Endodermal cell (in vitro differentiated cells): Measurements from ENCODE around the gene TAGLN2. TPM values are rescaled to one million over a fixed set of nuclear protein-coding genes. Genes with fewer than 3 reads are reported as not detected.

Experiments
- DNase-seq: peaks from one replicate; pipeline ENCODE4 v3.0.0-alpha.2; 2017
- H3K27ac ChIP-seq: 2 replicates; pipeline ENCODE4 v1.5.1; 2013; ENCODE audit warnings: mild to moderate bottlenecking, low read depth, low read length, moderate library complexity
- H3K27me3 ChIP-seq: 2 replicates; pipeline ENCODE4 v1.6.1; 2013; ENCODE audit warnings: mild to moderate bottlenecking, low read length, moderate library complexity; ENCODE audit not compliant: insufficient read depth, control insufficient read depth, poor library complexity, severe bottlenecking
- H3K36me3 ChIP-seq: 2 replicates; pipeline ENCODE4 v1.7.0; 2013; ENCODE audit warnings: mild to moderate bottlenecking, low read length, moderate library complexity; ENCODE audit not compliant: control insufficient read depth, insufficient read depth
- H3K4me1 ChIP-seq: one replicate; pipeline ENCODE4 v1.7.0; 2013; ENCODE audit warnings: low read length; ENCODE audit not compliant: control insufficient read depth, insufficient read depth
- H3K4me3 ChIP-seq: 2 replicates; pipeline ENCODE4 v1.5.1; 2013; ENCODE audit warnings: mild to moderate bottlenecking, low read length, moderate library complexity
- H3K9ac ChIP-seq: 2 replicates; pipeline ENCODE4 v1.6.1; 2013; ENCODE audit warnings: mild to moderate bottlenecking, low read length, moderate library complexity; ENCODE audit not compliant: poor library complexity, severe bottlenecking; ENCODE audit errors: extremely low read depth
- H3K9me3 ChIP-seq: 2 replicates; pipeline ENCODE4 v1.6.1; 2013; ENCODE audit warnings: mild to moderate bottlenecking, low read length, moderate library complexity; ENCODE audit not compliant: control insufficient read depth
- H3K27ac Mint-ChIP-seq: 2 replicates; pipeline ENCODE4 v1.8.0; 2020; ENCODE audit warnings: mixed read lengths
- H3K27me3 Mint-ChIP-seq: 2 replicates; pipeline ENCODE4 v1.8.0; 2021; ENCODE audit warnings: mild to moderate bottlenecking, mixed read lengths; ENCODE audit not compliant: insufficient read depth
- H3K36me3 Mint-ChIP-seq: 2 replicates; pipeline ENCODE4 v1.8.0; 2020; ENCODE audit warnings: low read depth, mixed read lengths
- H3K4me1 Mint-ChIP-seq: 2 replicates; pipeline ENCODE4 v1.8.0; 2020; ENCODE audit warnings: mixed read lengths
- H3K4me3 Mint-ChIP-seq: 2 replicates; pipeline ENCODE4 v1.8.0; 2020; ENCODE audit warnings: mild to moderate bottlenecking, moderate library complexity, mixed read lengths
- H3K9me3 Mint-ChIP-seq: 2 replicates; pipeline ENCODE4 v1.8.0; 2020; ENCODE audit warnings: mild to moderate bottlenecking, mixed read lengths
- CTCF ChIP-seq: fragments of 200-600 bp; sonication (generic); conservative IDR thresholded peaks from 2 replicates; pipeline ENCODE4 v1.5.0; 2021; ENCODE audit warnings: antibody characterized with exemption, mild to moderate bottlenecking
- WGBS, 2 experiments: methylation state at CpG; one replicate each; pipeline versions ENCODE4 v1.1.5 to v1.1.7; 2013; ENCODE audit warnings: missing lambda C conversion rate in 2 of 2, mixed read lengths in 1 of 2; ENCODE audit not compliant: insufficient coverage in 1 of 2, insufficient read length in 1 of 2; 5-methylcytosine and 5-hydroxymethylcytosine counted together
- microRNA-seq: library from miRNA; unstranded; fragments of <30 nt; microRNA quantifications from one replicate; pipeline ENCODE4 v1.2.0, GENCODE V29; 2020; ENCODE audit warnings: borderline microRNAs expressed
- total RNA-seq, 2 donors: library from RNA; stranded (reverse); fragmentation: NEBNext Ultra II Directional in 1 of 2; extraction: Animal tissue kit (Norgen Biotek cat#: 25700) in 1 of 2; gene quantifications; 2 replicates in 1 of 2; 3 replicates in 1 of 2; pipeline ENCODE4 v1.2.1, GENCODE V29; 2021

The TAGLN2 gene
- total RNA-seq, 2 donors from 2014 or later = 136 to 221 TPM

GRCh38 chr1:159869607-159870006 lies 55.7 kb downstream of the TAGLN2 start:
- Mint-ChIP-seq H3K4me3 (no peak overlapping the region), H3K27ac (peak overlapping the region; percentile 4), H3K27me3 (peaks cover 22% of the 10 kb centered on the region), H3K36me3 (no peaks in the 10 kb centered on the region), H3K9me3 (no peaks in the 10 kb centered on the region), H3K4me1 (peaks cover 24% of the 10 kb centered on the region)
- DNase-seq = no peak
- Histone ChIP-seq H3K4me1 (peaks cover 11% of the 10 kb centered on the region), H3K9me3 (no peaks in the 10 kb centered on the region), H3K27ac (no peak overlapping the region), H3K4me3 (no peak overlapping the region), H3K9ac (no peak overlapping the region), H3K27me3 (no peaks in the 10 kb centered on the region), H3K36me3 (no peaks in the 10 kb centered on the region)
- no CpG with 5 or more reads among the region's 1 CpG for WGBS, 2 experiments
- no peak for TF ChIP-seq CTCF

- TF ChIP-seq CTCF = no peak
- Histone ChIP-seq H3K27ac (no peak overlapping the region), H3K9me3 (no peaks in the 10 kb centered on the region), H3K4me3 (no peak overlapping the region), H3K27me3 (peaks cover 2% of the 10 kb centered on the region), H3K36me3 (no peaks in the 10 kb centered on the region), H3K9ac (no peak overlapping the region), H3K4me1 (peaks cover 11% of the 10 kb centered on the region)
- WGBS, 2 experiments = 50 to 75% methylated on average over 1 to 4 of the region's 4 CpGs
- DNase-seq = peak; percentile 60
- Mint-ChIP-seq H3K27ac (peak overlapping the region; percentile 45), H3K4me3 (no peak overlapping the region), H3K36me3 (no peaks in the 10 kb centered on the region), H3K9me3 (no peaks in the 10 kb centered on the region), H3K27me3 (peaks cover 23% of the 10 kb centered on the region), H3K4me1 (peaks cover 24% of the 10 kb centered on the region)
Observed at GRCh38 chr1:159869173-159869572, 56.1 kb downstream of the TAGLN2 start.

- no peak overlapping the region for H3K27ac ChIP-seq
- peaks cover 25% of the 10 kb centered on the region for H3K27me3 Mint-ChIP-seq
- H3K36me3 Mint-ChIP-seq = no peaks in the 10 kb centered on the region
- H3K27ac Mint-ChIP-seq = peak overlapping the region; percentile 45
- peaks cover 4% of the 10 kb centered on the region for H3K27me3 ChIP-seq
- no peak for DNase-seq
- H3K4me1 ChIP-seq = peaks cover 11% of the 10 kb centered on the region
- no peak overlapping the region for H3K4me3 Mint-ChIP-seq
- H3K4me3 ChIP-seq = no peak overlapping the region
- H3K36me3 ChIP-seq = no peaks in the 10 kb centered on the region
- WGBS, 2 experiments = 69 to 91% methylated on average over 3 of the region's 3 CpGs
- no peak overlapping the region for H3K9ac ChIP-seq
- H3K4me1 Mint-ChIP-seq = peaks cover 24% of the 10 kb centered on the region
- no peaks in the 10 kb centered on the region for H3K9me3 ChIP-seq
- H3K9me3 Mint-ChIP-seq = no peaks in the 10 kb centered on the region
- TF ChIP-seq CTCF = no peak
Observed at GRCh38 chr1:159868766-159869165, 56.5 kb downstream of the TAGLN2 start.

Small RNAs within 50 kb of the gene (microRNA-seq; reads per million reads assigned to microRNA genes)
- gene MIR4259 = not detected

Other genes starting within 250 kb of the TAGLN2 start
- 1 to 10 TPM in 1 of 2 donors, not detected in 1; 1.2 TPM for gene CRP, start 210.9 kb downstream of the TAGLN2 start, total RNA-seq
- gene DUSP23, start 144.5 kb downstream of the TAGLN2 start, total RNA-seq = 10 to 100 TPM; 28.8 to 32.3 TPM
- gene FCRL6, start 123.1 kb downstream of the TAGLN2 start, total RNA-seq = not detected
- not detected for gene SLAMF8, start 98.6 kb downstream of the TAGLN2 start, total RNA-seq
- not detected for gene VSIG8, start 62.9 kb downstream of the TAGLN2 start, total RNA-seq
- under 1 TPM; 0.49 to 0.55 TPM for gene CFAP45, start 25.3 kb downstream of the TAGLN2 start, total RNA-seq
- gene IGSF9, start 20.1 kb upstream of the TAGLN2 start, total RNA-seq = 1 to 10 TPM; 7.5 to 9.2 TPM
- gene SLAMF9, start 28.7 kb upstream of the TAGLN2 start, total RNA-seq = not detected
- 1 to 10 TPM; 4.6 to 5.2 TPM for gene PIGM, start 106.5 kb upstream of the TAGLN2 start, total RNA-seq
- under 1 TPM in 1 of 2 donors, not detected in 1; 0.26 TPM for gene KCNJ10, start 144.7 kb upstream of the TAGLN2 start, total RNA-seq
- gene KCNJ9, start 156.0 kb upstream of the TAGLN2 start, total RNA-seq = not detected
- 10 to 100 TPM; 34.5 to 35.9 TPM for gene IGSF8, start 173.1 kb upstream of the TAGLN2 start, total RNA-seq
- gene ATP1A2, start 190.3 kb upstream of the TAGLN2 start, total RNA-seq = 1 to 10 TPM; 3.0 to 3.2 TPM
- under 1 TPM; 0.55 to 0.75 TPM for gene ATP1A4, start 226.1 kb upstream of the TAGLN2 start, total RNA-seq